WTC11 (cell line): Measurements from ENCODE around the gene OR3A3.

Source experiments
- CTCF ChIP-seq: fragments of 200-600 bp; IDR thresholded peaks from 2 replicates; pipeline ENCODE4 v1.8.0; 2022; ENCODE audit warnings: antibody characterized with exemption
- ELF4 ChIP-seq: sonication (generic); formaldehyde crosslinking; IDR thresholded peaks from 2 replicates; pipeline ENCODE4 v1.8.1; 2022; ENCODE audit warnings: low read depth, mild to moderate bottlenecking, moderate library complexity, missing genetic modification reagents
- STAT6 ChIP-seq: sonication (generic); formaldehyde crosslinking; conservative IDR thresholded peaks from 2 replicates; pipeline ENCODE4 v1.8.1; 2023; ENCODE audit warnings: mild to moderate bottlenecking, low read depth, missing genetic modification reagents, moderate library complexity

GRCh38 chr17:3381957-3382356, 29.2 kb upstream of the OR3A3 start:
- TF ChIP-seq CTCF: no peak
- no peak for TF ChIP-seq ELF4 (CRISPR knock-in tag)
- no peak for TF ChIP-seq STAT6
